ENCODE measurements around the gene DGKH. TPM values are rescaled to one million over a fixed set of nuclear protein-coding genes. Genes with fewer than 3 reads are reported as not detected.

Gene DGKH
- total and polyA plus RNA-seq, 2 experiments from 2014 or later: 3.6 to 7.2 TPM

- Histone ChIP-seq H3K36me3 (replicated peaks; ENCODE audit: insufficient read depth, low read depth) (no peaks in the 10 kb centered on the region), H4K20me1 (ENCODE audit: insufficient read depth, poor library complexity, severe bottlenecking) (no peaks in the 10 kb centered on the region), H3K4me3 (no peak overlapping the region), H3K27ac (no peak overlapping the region), H3K4me2 (no peak overlapping the region), H2AFZ (no peak overlapping the region), H3K9me2 (replicated peaks; ENCODE audit: insufficient read depth) (no peaks in the 10 kb centered on the region), H3K27me3 (no peaks in the 10 kb centered on the region), H3K4me1 (ENCODE audit: insufficient read depth) (no peaks in the 10 kb centered on the region), H3K9me3 (ENCODE audit: low read depth) (no peaks in the 10 kb centered on the region), H3K79me2 (no peaks in the 10 kb centered on the region)
- TF ChIP-seq EZH2 (IDR thresholded peaks at IDR 0.05; ENCODE audit: borderline replicate concordance): no peak
- TF ChIP-seq EZH2phosphoT487 (IDR thresholded peaks at IDR 0.05; ENCODE audit: low read depth, severe bottlenecking, unreplicated experiment): no peak
- no peak for TF ChIP-seq CTCF (IDR thresholded peaks at IDR 0.05; ENCODE audit: poor library complexity)
- 94% methylated on average over 4 of the region's 4 CpGs for WGBS (ENCODE audit: low lambda C conversion rate, missing lambda C conversion rate)
- DNase-seq (ENCODE audit: low spot score): no peak
Measured at GRCh38 chr13:42106998-42107397, 58.5 kb downstream of the DGKH start.

- DNase-seq (ENCODE audit: low spot score): no peak
- Histone ChIP-seq H3K4me3 (no peak overlapping the region), H3K27me3 (no peaks in the 10 kb centered on the region), H3K9me2 (replicated peaks; ENCODE audit: insufficient read depth) (no peaks in the 10 kb centered on the region), H3K79me2 (no peaks in the 10 kb centered on the region), H4K20me1 (ENCODE audit: insufficient read depth, poor library complexity, severe bottlenecking) (no peaks in the 10 kb centered on the region), H3K4me2 (no peak overlapping the region), H3K4me1 (ENCODE audit: insufficient read depth) (no peaks in the 10 kb centered on the region), H3K9me3 (ENCODE audit: low read depth) (no peaks in the 10 kb centered on the region), H2AFZ (no peak overlapping the region), H3K27ac (no peak overlapping the region), H3K36me3 (replicated peaks; ENCODE audit: insufficient read depth, low read depth) (no peaks in the 10 kb centered on the region)
- WGBS (ENCODE audit: low lambda C conversion rate, missing lambda C conversion rate): 94% methylated on average over 5 of the region's 5 CpGs
- TF ChIP-seq CTCF (IDR thresholded peaks at IDR 0.05; ENCODE audit: poor library complexity): no peak
Measured at GRCh38 chr13:42107421-42107820, 59.0 kb downstream of the DGKH start.

- Histone ChIP-seq H3K27ac (no peak overlapping the region), H3K9me3 (ENCODE audit: low read depth) (no peaks in the 10 kb centered on the region), H3K4me3 (no peak overlapping the region), H3K79me2 (no peaks in the 10 kb centered on the region), H3K4me1 (ENCODE audit: insufficient read depth) (no peaks in the 10 kb centered on the region), H4K20me1 (ENCODE audit: insufficient read depth, poor library complexity, severe bottlenecking) (no peaks in the 10 kb centered on the region), H3K9me2 (replicated peaks; ENCODE audit: insufficient read depth) (no peaks in the 10 kb centered on the region), H2AFZ (no peak overlapping the region), H3K27me3 (no peaks in the 10 kb centered on the region), H3K4me2 (no peak overlapping the region), H3K36me3 (replicated peaks; ENCODE audit: insufficient read depth, low read depth) (no peaks in the 10 kb centered on the region)
- no peak for TF ChIP-seq EZH2 (IDR thresholded peaks at IDR 0.05; ENCODE audit: borderline replicate concordance)
- no peak for TF ChIP-seq EZH2phosphoT487 (IDR thresholded peaks at IDR 0.05; ENCODE audit: low read depth, severe bottlenecking, unreplicated experiment)
- no peak for TF ChIP-seq CTCF (IDR thresholded peaks at IDR 0.05; ENCODE audit: poor library complexity)
- DNase-seq (ENCODE audit: low spot score): no peak
- 93% methylated on average over 4 of the region's 4 CpGs for WGBS (ENCODE audit: low lambda C conversion rate, missing lambda C conversion rate)
Measured at GRCh38 chr13:42108217-42108616, 59.8 kb downstream of the DGKH start.

- no peaks in the 10 kb centered on the region for H3K79me2 ChIP-seq
- no peak overlapping the region for H3K4me2 ChIP-seq
- H3K4me1 ChIP-seq (ENCODE audit: insufficient read depth): no peaks in the 10 kb centered on the region
- TF ChIP-seq EZH2phosphoT487 (IDR thresholded peaks at IDR 0.05; ENCODE audit: low read depth, severe bottlenecking, unreplicated experiment): no peak
- no peak for TF ChIP-seq EZH2 (IDR thresholded peaks at IDR 0.05; ENCODE audit: borderline replicate concordance)
- TF ChIP-seq CTCF (IDR thresholded peaks at IDR 0.05; ENCODE audit: poor library complexity): no peak
- no peak overlapping the region for H2AFZ ChIP-seq
- no peaks in the 10 kb centered on the region for H3K36me3 ChIP-seq (replicated peaks; ENCODE audit: insufficient read depth, low read depth)
- H3K9me3 ChIP-seq (ENCODE audit: low read depth): no peaks in the 10 kb centered on the region
- no peaks in the 10 kb centered on the region for H4K20me1 ChIP-seq (ENCODE audit: insufficient read depth, poor library complexity, severe bottlenecking)
- WGBS (ENCODE audit: low lambda C conversion rate, missing lambda C conversion rate): 82% methylated on average over 2 of the region's 2 CpGs
- H3K27me3 ChIP-seq: no peaks in the 10 kb centered on the region
- no peaks in the 10 kb centered on the region for H3K9me2 ChIP-seq (replicated peaks; ENCODE audit: insufficient read depth)
- H3K4me3 ChIP-seq: no peak overlapping the region
- H3K27ac ChIP-seq: no peak overlapping the region
- DNase-seq (ENCODE audit: low spot score): no peak
Measured at GRCh38 chr13:42109957-42110356, 61.5 kb downstream of the DGKH start.
